ENCODE results near the gene SHC2.

Gene SHC2

GRCh38 chr19:372306-372890 is 88.4 kb downstream of the SHC2 start:
- no peak for DNase-seq (ENCODE audit: low read depth in 2 of 2)

- no peak for DNase-seq (ENCODE audit: low read depth in 2 of 2)
These were observed 89.2 kb downstream of the SHC2 start for GRCh38 chr19:371501-372168.

GRCh38 chr19:370641-371330 is 90.0 kb downstream of the SHC2 start:
- no peak for DNase-seq (ENCODE audit: low read depth in 2 of 2)

GRCh38 chr19:369876-370275 is 91.0 kb downstream of the SHC2 start:
- no peak for DNase-seq (ENCODE audit: low read depth in 2 of 2)

GRCh38 chr19:369256-369655 is 91.6 kb downstream of the SHC2 start:
- no peak for DNase-seq (ENCODE audit: low read depth in 2 of 2)

- DNase-seq (ENCODE audit: low read depth in 2 of 2), result no peak
These were observed 92.2 kb downstream of the SHC2 start for GRCh38 chr19:368630-369024.

GRCh38 chr19:367963-368629 is 92.7 kb downstream of the SHC2 start:
- DNase-seq (ENCODE audit: low read depth in 2 of 2), result no peak

- no peak for DNase-seq (ENCODE audit: low read depth in 2 of 2)
These were observed 93.3 kb downstream of the SHC2 start for GRCh38 chr19:367561-367960.

- no peak for DNase-seq (ENCODE audit: low read depth in 2 of 2)
These were observed 93.9 kb downstream of the SHC2 start for GRCh38 chr19:366951-367350.

All from stimulated activated CD4-positive, alpha-beta T cell treated with anti-CD3 and anti-CD28 coated beads, Interleukin-1b, Interleukin-23, amount 100 ng/mL, for 4 hours (primary cell).